ENCODE results near the gene KYNU. TPM values are rescaled to one million over a fixed set of nuclear protein-coding genes. Genes with fewer than 3 reads are reported as not detected.
"Not testable (repeated sequence)": the region's sequence is repeated elsewhere in the genome, so short reads cannot be mapped to it uniquely, and the experiment has no call there.

KYNU gene
- total RNA-seq, 1 experiment from 2014 or later, result 11.7 TPM

- DNase-seq (ENCODE audit: low read depth), result no peak
Observed at GRCh38 chr2:143026411-143027054, 149.1 kb downstream of the KYNU start.

- peak; percentile 42 for DNase-seq (ENCODE audit: low read depth)
Observed at GRCh38 chr2:143029141-143029540, 151.7 kb downstream of the KYNU start.

- DNase-seq (ENCODE audit: low read depth), result no peak
Observed at GRCh38 chr2:143030127-143030526, 152.7 kb downstream of the KYNU start.

- peak; percentile 56 for DNase-seq (ENCODE audit: low read depth)
Observed at GRCh38 chr2:143034292-143035074, 157.0 kb downstream of the KYNU start.

- no peak for DNase-seq (ENCODE audit: low read depth)
Observed at GRCh38 chr2:143051465-143051864, 174.0 kb downstream of the KYNU start.

- not testable (repeated sequence) for DNase-seq (ENCODE audit: low read depth)
Observed at GRCh38 chr2:143053437-143053836, 176.0 kb downstream of the KYNU start.

- DNase-seq (ENCODE audit: low read depth), result no peak
Observed at GRCh38 chr2:143056550-143056949, 179.1 kb downstream of the KYNU start.

GRCh38 chr2:143058851-143059250 is 181.4 kb downstream of the KYNU start:
- DNase-seq (ENCODE audit: low read depth), result no peak

GRCh38 chr2:143063612-143064200 is 186.2 kb downstream of the KYNU start:
- DNase-seq (ENCODE audit: low read depth), result no peak

- no peak for DNase-seq (ENCODE audit: low read depth)
Observed at GRCh38 chr2:143068094-143068493, 190.6 kb downstream of the KYNU start.

- DNase-seq (ENCODE audit: low read depth), result no peak
Observed at GRCh38 chr2:143068509-143068908, 191.0 kb downstream of the KYNU start.

GRCh38 chr2:143070704-143071103 is 193.2 kb downstream of the KYNU start:
- no peak for DNase-seq (ENCODE audit: low read depth)

- no peak for DNase-seq (ENCODE audit: low read depth)
Observed at GRCh38 chr2:143071185-143071876, 193.9 kb downstream of the KYNU start.

GRCh38 chr2:143074913-143075312 is 197.4 kb downstream of the KYNU start:
- not testable (repeated sequence) for DNase-seq (ENCODE audit: low read depth)

- DNase-seq (ENCODE audit: low read depth), result no peak
Observed at GRCh38 chr2:143075711-143076110, 198.2 kb downstream of the KYNU start.

GRCh38 chr2:143078104-143078503 is 200.6 kb downstream of the KYNU start:
- DNase-seq (ENCODE audit: low read depth), result no peak

- no peak for DNase-seq (ENCODE audit: low read depth)
Observed at GRCh38 chr2:143081616-143082015, 204.2 kb downstream of the KYNU start.

- peak; percentile 35 for DNase-seq (ENCODE audit: low read depth)
Observed at GRCh38 chr2:143083636-143084035, 206.2 kb downstream of the KYNU start.

- DNase-seq (ENCODE audit: low read depth), result no peak
Observed at GRCh38 chr2:143084462-143084861, 207.0 kb downstream of the KYNU start.

GRCh38 chr2:143085125-143085784 is 207.8 kb downstream of the KYNU start:
- DNase-seq (ENCODE audit: low read depth), result no peak

- no peak for DNase-seq (ENCODE audit: low read depth)
Observed at GRCh38 chr2:143087033-143087432, 209.6 kb downstream of the KYNU start.

- DNase-seq (ENCODE audit: low read depth), result no peak
Observed at GRCh38 chr2:143088388-143088787, 210.9 kb downstream of the KYNU start.
